PC-3 (cell line): ENCODE measurements around the gene NCOA1. TPM values are rescaled to one million over a fixed set of nuclear protein-coding genes. Genes with fewer than 3 reads are reported as not detected.
"Not testable (repeated sequence)": the region's sequence is repeated elsewhere in the genome, so short reads cannot be mapped to it uniquely, and the experiment has no call there.

Experiments
- ATAC-seq: fragments of 200-7000 bp; cut with Tn5 transposase; 2 replicates; pipeline ENCODE4 v1.9.1; 2020; ENCODE audit warnings: mild to moderate bottlenecking, moderate library complexity
- BruUV-seq: library from RNA; stranded (reverse); fragments of 400-500 nt; replicated peaks from 2 replicates; lab custom pipeline; 2021; lab: Mats Ljungman, UMichigan
- CTCF ChIA-PET: fragments of 300-600 bp; sonication (Branson Sonifier 250); formaldehyde crosslinking; loops from one replicate; lab custom pipeline; 2022; ENCODE audit warnings: antibody characterized with exemption; lab: Charles Lee
- POLR2A ChIA-PET: fragments of 300-600 bp; sonication (Branson Sonifier 250); formaldehyde crosslinking; loops from one replicate; lab custom pipeline; 2022; ENCODE audit warnings: antibody characterized with exemption; ENCODE audit not compliant: unreplicated experiment; lab: Charles Lee
- DNase-seq: peaks from one replicate; pipeline ENCODE4 v3.0.0-alpha.2; 2015
- H2AFZ ChIP-seq: fragments of 300-600 bp; sonication (generic); 2 replicates; pipeline ENCODE4 v1.6.0; 2016; ENCODE audit warnings: antibody characterized with exemption, low read length
- H3F3A ChIP-seq: fragments of 300-600 bp; sonication (generic); one replicate; pipeline ENCODE4 v1.6.0; 2017; ENCODE audit warnings: antibody characterized with exemption, low read length, control low read depth, mild to moderate bottlenecking; ENCODE audit not compliant: unreplicated experiment
- H3K27ac ChIP-seq: fragments of 300-600 bp; sonication (generic); 2 replicates; pipeline ENCODE4 v1.5.1; 2016; ENCODE audit warnings: mild to moderate bottlenecking, low read length
- H3K27me3 ChIP-seq: fragments of 300-600 bp; sonication (generic); 2 replicates; pipeline ENCODE4 v1.6.1; 2016; ENCODE audit warnings: low read length, mixed read lengths
- H3K36me3 ChIP-seq: fragments of 300-600 bp; sonication (generic); 2 replicates; pipeline ENCODE4 v1.6.1; 2016; ENCODE audit warnings: low read depth, mixed run types, low read length, mixed read lengths
- H3K4me1 ChIP-seq: fragments of 300-600 bp; sonication (generic); 2 replicates; pipeline ENCODE4 v1.5.1; 2016; ENCODE audit warnings: low read length; ENCODE audit not compliant: insufficient read depth
- H3K4me2 ChIP-seq: fragments of 300-600 bp; sonication (generic); 2 replicates; pipeline ENCODE4 v1.6.0; 2016; ENCODE audit warnings: low read length
- H3K4me3 ChIP-seq: fragments of 300-600 bp; sonication (generic); 2 replicates; pipeline ENCODE4 v1.5.1; 2016; ENCODE audit warnings: mild to moderate bottlenecking, low read length, mixed read lengths
- H3K79me2 ChIP-seq: fragments of 300-600 bp; sonication (generic); 2 replicates; pipeline ENCODE4 v1.6.1; 2017; ENCODE audit warnings: low read length, mixed read lengths
- H3K9ac ChIP-seq: fragments of 300-600 bp; sonication (generic); 2 replicates; pipeline ENCODE4 v1.6.0; 2016; ENCODE audit warnings: mild to moderate bottlenecking, low read length
- H3K9me2 ChIP-seq: fragments of 300-600 bp; sonication (generic); replicated peaks from 2 replicates; pipeline ENCODE4 v1.6.1; 2016; ENCODE audit warnings: mixed run types, low read length, mixed read lengths
- H3K9me3 ChIP-seq: fragments of 300-600 bp; sonication (generic); 2 replicates; pipeline ENCODE4 v1.6.1; 2016; ENCODE audit warnings: low read length, mixed read lengths
- H4K20me1 ChIP-seq: fragments of 300-600 bp; sonication (generic); 2 replicates; pipeline ENCODE4 v1.6.1; 2016; ENCODE audit warnings: low read length, mixed read lengths
- EZH2 ChIP-seq: fragments of 300-600 bp; sonication (generic); IDR thresholded peaks from one replicate; pipeline ENCODE4 v1.6.1; 2017; ENCODE audit warnings: antibody characterized with exemption, mild to moderate bottlenecking, low read length; ENCODE audit not compliant: unreplicated experiment
- EZH2phosphoT487 ChIP-seq: fragments of 300-600 bp; sonication (generic); IDR thresholded peaks from 2 replicates; pipeline ENCODE4 v1.6.1; 2018; ENCODE audit warnings: mild to moderate bottlenecking, antibody characterized with exemption, low read length, borderline replicate concordance
- intact Hi-C: fragments of 100-400 bp; cut with micrococcal nuclease; formaldehyde crosslinking; loops from 2 replicates; pipeline ENCODE4 v1.9.0; 2023
- total RNA-seq: library from RNA; depleted of rRNA; stranded (reverse); fragments of >200 nt; gene quantifications from 2 replicates; pipeline ENCODE4 v1.2.3, GENCODE V29; 2014
- TF ChIP-seq, protein P1 (sequence below): fragments of 300-600 bp; sonication (generic); conservative IDR thresholded peaks from 2 replicates; pipeline ENCODE4 v1.5.1; 2017; ENCODE audit warnings: antibody characterized with exemption, low read depth, mild to moderate bottlenecking, low read length

NCOA1 gene
- total RNA-seq, 1 experiment from 2014 or later, result 7.5 TPM

DNA sequence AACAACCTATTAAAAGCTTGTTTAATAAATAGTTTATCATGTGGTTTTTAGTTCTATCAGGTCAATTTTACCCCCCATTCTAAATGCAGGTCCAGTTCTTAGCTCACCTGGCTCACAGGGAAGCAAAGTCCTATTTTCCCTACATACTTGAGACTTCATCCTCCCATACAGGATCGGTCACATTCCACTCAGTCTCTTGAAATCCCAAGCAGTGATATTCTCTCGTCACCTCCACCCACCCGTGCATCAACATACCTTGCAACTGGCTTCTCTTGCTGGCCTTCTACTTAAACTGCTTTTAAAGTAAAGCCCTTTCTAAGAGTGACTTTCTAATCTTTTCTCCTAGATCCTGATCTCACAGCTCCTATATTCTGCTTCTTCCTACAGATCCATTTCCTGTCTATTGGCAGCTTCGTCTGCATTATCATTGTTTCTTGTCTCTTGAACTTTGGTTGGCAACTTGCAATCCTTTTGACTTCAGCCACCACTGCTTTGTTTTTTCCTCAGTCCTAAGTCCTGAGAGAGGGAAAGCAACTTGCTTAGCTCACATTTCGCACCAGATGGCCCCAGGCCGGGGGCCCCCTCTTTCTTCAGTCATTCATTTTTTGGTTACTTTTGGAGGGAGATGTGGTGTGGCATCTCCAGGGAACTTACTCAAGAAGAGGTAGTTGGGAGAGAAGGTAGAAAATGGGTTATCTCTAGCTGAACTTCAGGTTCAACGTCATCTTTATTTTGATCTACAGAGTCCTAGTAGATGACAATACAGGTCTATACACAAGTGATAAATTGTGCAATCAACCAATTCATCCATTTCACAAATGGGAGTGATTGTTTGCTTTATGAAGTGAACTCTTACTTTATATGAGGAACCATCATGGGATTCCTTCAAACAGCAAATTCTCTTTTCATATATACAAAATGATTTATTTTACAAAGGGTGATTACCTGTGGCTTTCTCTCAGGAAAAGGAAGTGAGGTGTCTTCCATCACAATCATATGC lies 23.9 kb upstream of the NCOA1 start:
- Histone ChIP-seq H3K27me3 (no peaks in the 10 kb centered on the region), H4K20me1 (no peaks in the 10 kb centered on the region), H3K4me3 (no peak overlapping the region), H3K9me3 (no peaks in the 10 kb centered on the region), H3K79me2 (no peaks in the 10 kb centered on the region), H3K36me3 (no peaks in the 10 kb centered on the region), H2AFZ (no peak overlapping the region), H3K9me2 (no peaks in the 10 kb centered on the region), H3K27ac (no peak overlapping the region), H3K9ac (no peak overlapping the region), H3K4me2 (no peak overlapping the region), H3K4me1 (no peaks in the 10 kb centered on the region), H3F3A (no peaks in the 10 kb centered on the region)
- CTCF ChIA-PET, result no interaction called here
- POLR2A ChIA-PET, result no interaction called here
- no peak for DNase-seq
- ATAC-seq, result no peak
- intact Hi-C loops, result no loop called here
- TF ChIP-seq EZH2 (no peak), EZH2phosphoT487 (no peak)
- TF ChIP-seq, protein P1, sequence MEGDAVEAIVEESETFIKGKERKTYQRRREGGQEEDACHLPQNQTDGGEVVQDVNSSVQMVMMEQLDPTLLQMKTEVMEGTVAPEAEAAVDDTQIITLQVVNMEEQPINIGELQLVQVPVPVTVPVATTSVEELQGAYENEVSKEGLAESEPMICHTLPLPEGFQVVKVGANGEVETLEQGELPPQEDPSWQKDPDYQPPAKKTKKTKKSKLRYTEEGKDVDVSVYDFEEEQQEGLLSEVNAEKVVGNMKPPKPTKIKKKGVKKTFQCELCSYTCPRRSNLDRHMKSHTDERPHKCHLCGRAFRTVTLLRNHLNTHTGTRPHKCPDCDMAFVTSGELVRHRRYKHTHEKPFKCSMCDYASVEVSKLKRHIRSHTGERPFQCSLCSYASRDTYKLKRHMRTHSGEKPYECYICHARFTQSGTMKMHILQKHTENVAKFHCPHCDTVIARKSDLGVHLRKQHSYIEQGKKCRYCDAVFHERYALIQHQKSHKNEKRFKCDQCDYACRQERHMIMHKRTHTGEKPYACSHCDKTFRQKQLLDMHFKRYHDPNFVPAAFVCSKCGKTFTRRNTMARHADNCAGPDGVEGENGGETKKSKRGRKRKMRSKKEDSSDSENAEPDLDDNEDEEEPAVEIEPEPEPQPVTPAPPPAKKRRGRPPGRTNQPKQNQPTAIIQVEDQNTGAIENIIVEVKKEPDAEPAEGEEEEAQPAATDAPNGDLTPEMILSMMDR, result no peak
- BruUV-seq, result no TSS peak

DNA sequence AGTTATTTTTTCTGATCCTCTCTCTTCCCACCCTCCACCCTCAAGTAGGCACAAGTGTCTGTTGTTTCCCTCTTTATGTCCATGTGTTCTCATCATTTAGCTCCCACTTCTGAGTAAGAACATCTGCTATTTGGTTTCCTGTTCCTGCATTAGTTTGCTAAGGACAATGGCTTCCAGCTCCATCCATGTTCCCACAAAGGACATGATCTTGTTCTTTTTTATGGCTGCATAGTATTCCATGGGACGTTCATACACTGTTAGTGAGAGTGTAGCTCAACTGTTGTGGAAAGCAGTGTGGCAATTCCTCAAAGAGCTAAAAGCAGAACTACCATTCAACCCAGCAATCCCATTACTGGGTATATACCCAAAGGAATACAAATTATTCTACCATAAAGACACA lies 22.6 kb upstream of the NCOA1 start:
- H3K27ac ChIP-seq, H3K9ac ChIP-seq, ATAC-seq, DNase-seq, H3K36me3 ChIP-seq, H3F3A ChIP-seq, H3K27me3 ChIP-seq, H3K4me2 ChIP-seq, BruUV-seq, H4K20me1 ChIP-seq, H3K9me3 ChIP-seq, H2AFZ ChIP-seq, H3K4me1 ChIP-seq, H3K79me2 ChIP-seq, CTCF ChIA-PET, H3K4me3 ChIP-seq, H3K9me2 ChIP-seq, intact Hi-C loops: not testable (repeated sequence)
- POLR2A ChIA-PET, result interaction anchor here (0.7 kb wide), 1 partner anchor 15 kb away, joined by 3 read pairs; no protein-coding TSS in a partner anchor

DNA sequence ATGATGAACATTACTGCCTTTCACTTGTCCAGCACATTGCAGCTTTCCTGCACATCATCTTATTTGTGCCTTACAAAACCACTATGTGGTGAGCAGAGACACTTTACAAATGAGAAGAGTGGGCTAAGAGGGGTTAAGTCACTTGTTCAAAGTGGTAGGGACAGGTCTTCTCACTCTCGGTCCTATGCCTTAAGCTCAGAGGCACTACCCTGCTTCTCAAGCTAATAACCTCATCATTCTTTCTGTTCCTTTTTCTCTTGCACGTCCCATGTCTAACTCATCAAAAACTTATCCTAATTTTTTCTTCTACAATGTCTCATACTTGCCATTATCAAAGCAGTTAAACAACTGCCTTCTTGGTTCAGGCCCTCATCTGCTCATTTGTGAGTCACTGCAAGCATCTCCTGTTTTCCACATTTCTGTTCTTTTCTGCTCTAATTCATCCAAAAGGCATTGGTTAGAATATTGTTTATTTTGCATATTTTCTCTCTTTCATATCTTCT lies 21.9 kb upstream of the NCOA1 start:
- no peaks in the 10 kb centered on the region for H3K27me3 ChIP-seq
- H3K4me3 ChIP-seq, result no peak overlapping the region
- H4K20me1 ChIP-seq, result no peaks in the 10 kb centered on the region
- ChIA-PET POLR2A (no interaction called here), CTCF (no interaction called here)
- H3F3A ChIP-seq, result no peaks in the 10 kb centered on the region
- ATAC-seq (no peak), DNase-seq (no peak)
- no peak overlapping the region for H2AFZ ChIP-seq
- no peak overlapping the region for H3K4me2 ChIP-seq
- H3K27ac ChIP-seq, result no peak overlapping the region
- BruUV-seq, result no TSS peak
- H3K4me1 ChIP-seq, result no peaks in the 10 kb centered on the region
- no peak overlapping the region for H3K9ac ChIP-seq
- intact Hi-C loops, result no loop called here
- no peaks in the 10 kb centered on the region for H3K36me3 ChIP-seq
- TF ChIP-seq EZH2phosphoT487 (no peak), EZH2 (no peak)
- TF ChIP-seq, protein P1, result no peak
- no peaks in the 10 kb centered on the region for H3K9me3 ChIP-seq
- H3K79me2 ChIP-seq, result no peaks in the 10 kb centered on the region
- H3K9me2 ChIP-seq, result no peaks in the 10 kb centered on the region
